ENCODE data around the gene MS4A6A. TPM values are rescaled to one million over a fixed set of nuclear protein-coding genes. Genes with fewer than 3 reads are reported as not detected.

Gene MS4A6A
- total RNA-seq, 1 experiment from 2014 or later, result not detected

DNA sequence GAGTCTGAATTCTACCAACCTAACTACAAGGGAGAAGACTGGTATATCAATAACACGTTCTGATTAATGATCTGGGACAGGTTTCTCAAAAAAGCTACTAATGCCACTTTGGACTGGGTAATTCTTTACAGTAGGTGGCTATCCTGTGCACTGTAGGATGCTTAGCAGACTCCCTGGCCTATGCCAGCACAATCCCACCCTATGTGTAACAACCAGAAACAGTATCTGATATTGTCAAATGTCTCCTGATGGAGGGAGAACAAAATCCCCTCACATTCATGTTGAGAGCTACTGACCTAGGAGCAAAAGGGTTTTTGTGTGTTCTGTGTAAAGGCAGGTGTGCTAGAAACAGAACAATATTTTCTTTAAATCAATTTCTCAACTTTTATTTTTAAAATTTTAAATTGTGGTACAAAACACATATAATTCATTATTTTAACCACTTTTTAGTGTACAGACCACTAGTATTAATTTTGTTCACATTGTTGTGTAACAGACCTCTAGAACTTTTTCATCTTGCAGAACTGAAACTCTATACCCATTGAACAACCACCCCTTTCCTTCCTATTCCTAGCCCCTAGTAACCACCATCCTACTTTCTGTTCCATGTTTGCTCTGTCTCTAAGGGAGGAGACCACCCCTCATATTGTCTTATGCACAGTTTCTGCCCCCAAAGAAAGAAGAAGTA, 2.1 kb upstream of the MS4A6A start:
- intact Hi-C loops (cut with micrococcal nuclease; ENCODE audit: unreplicated experiment), result no loop called here
- no peak overlapping the region for H3K27ac ChIP-seq (ENCODE audit: low read depth, low read length, poor library complexity, severe bottlenecking)
- POLR2A ChIA-PET (ENCODE audit: low non-redundant PET), result no interaction called here
- no peaks in the 10 kb centered on the region for H3K4me1 ChIP-seq (ENCODE audit: insufficient read depth, low read length, poor library complexity, severe bottlenecking)
- H3K9me3 ChIP-seq (ENCODE audit: low read depth, low read length, poor library complexity, severe bottlenecking), result no peaks in the 10 kb centered on the region
- TF ChIP-seq, protein P1, sequence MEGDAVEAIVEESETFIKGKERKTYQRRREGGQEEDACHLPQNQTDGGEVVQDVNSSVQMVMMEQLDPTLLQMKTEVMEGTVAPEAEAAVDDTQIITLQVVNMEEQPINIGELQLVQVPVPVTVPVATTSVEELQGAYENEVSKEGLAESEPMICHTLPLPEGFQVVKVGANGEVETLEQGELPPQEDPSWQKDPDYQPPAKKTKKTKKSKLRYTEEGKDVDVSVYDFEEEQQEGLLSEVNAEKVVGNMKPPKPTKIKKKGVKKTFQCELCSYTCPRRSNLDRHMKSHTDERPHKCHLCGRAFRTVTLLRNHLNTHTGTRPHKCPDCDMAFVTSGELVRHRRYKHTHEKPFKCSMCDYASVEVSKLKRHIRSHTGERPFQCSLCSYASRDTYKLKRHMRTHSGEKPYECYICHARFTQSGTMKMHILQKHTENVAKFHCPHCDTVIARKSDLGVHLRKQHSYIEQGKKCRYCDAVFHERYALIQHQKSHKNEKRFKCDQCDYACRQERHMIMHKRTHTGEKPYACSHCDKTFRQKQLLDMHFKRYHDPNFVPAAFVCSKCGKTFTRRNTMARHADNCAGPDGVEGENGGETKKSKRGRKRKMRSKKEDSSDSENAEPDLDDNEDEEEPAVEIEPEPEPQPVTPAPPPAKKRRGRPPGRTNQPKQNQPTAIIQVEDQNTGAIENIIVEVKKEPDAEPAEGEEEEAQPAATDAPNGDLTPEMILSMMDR (conservative IDR thresholded peaks at IDR 0.05; ENCODE audit: low read depth, low read length), result no peak
- no peak for TF ChIP-seq EZH2 (IDR thresholded peaks at IDR 0.05; ENCODE audit: borderline replicate concordance, low read depth, low read length, poor library complexity, severe bottlenecking)
- no peaks in the 10 kb centered on the region for H3K36me3 ChIP-seq (ENCODE audit: insufficient read depth, low read length, poor library complexity, severe bottlenecking)
- BruUV-seq (replicated peaks), result no TSS peak
- no peak for DNase-seq (ENCODE audit: low spot score)
- CTCF ChIA-PET, result no interaction called here
- H3K27me3 ChIP-seq (replicated peaks; ENCODE audit: insufficient read depth, low read depth, low read length, poor library complexity), result peaks cover 51% of the 10 kb centered on the region
- H3K4me3 ChIP-seq (ENCODE audit: low read depth, low read length, poor library complexity, severe bottlenecking), result no peak overlapping the region

DNA sequence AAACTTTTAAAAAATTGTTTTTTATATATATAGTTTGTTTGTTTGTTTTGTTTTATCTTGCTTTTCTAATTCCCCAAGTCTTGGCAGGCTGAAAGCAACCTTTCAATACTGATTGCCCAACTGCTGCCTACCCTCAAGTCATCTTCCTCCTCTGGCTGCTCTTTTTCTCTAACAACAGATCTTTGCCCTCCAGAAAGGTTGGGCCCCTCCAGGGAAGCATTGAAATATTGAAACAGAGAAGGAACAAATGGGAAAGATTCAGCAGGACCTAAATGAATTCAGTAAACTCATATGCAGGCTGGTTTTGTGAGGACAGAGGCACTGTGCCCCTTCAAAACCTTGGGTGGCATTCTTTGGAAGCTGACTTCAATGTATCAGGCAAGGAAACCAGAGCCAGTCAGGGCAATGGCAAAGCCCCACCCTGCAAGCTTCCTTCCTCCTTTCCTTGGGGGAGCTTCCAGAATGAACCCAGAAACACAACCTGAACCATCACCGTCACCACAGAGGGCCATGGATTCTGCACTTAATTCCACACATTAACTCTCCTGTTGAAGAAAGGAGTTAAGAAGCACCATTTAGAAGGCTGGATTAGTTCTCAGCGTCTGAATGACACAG, 815 bp upstream of the MS4A6A start:
- Histone ChIP-seq H3K27me3 (replicated peaks; ENCODE audit: insufficient read depth, low read depth, low read length, poor library complexity) (peaks cover 64% of the 10 kb centered on the region), H3K9me3 (ENCODE audit: low read depth, low read length, poor library complexity, severe bottlenecking) (no peaks in the 10 kb centered on the region), H3K4me3 (ENCODE audit: low read depth, low read length, poor library complexity, severe bottlenecking) (no peak overlapping the region), H3K36me3 (ENCODE audit: insufficient read depth, low read length, poor library complexity, severe bottlenecking) (no peaks in the 10 kb centered on the region), H3K4me1 (ENCODE audit: insufficient read depth, low read length, poor library complexity, severe bottlenecking) (no peaks in the 10 kb centered on the region), H3K27ac (ENCODE audit: low read depth, low read length, poor library complexity, severe bottlenecking) (no peak overlapping the region)
- TF ChIP-seq EZH2 (IDR thresholded peaks at IDR 0.05; ENCODE audit: borderline replicate concordance, low read depth, low read length, poor library complexity, severe bottlenecking), result no peak
- TF ChIP-seq, protein P1 (conservative IDR thresholded peaks at IDR 0.05; ENCODE audit: low read depth, low read length), result no peak
- CTCF ChIA-PET, result no interaction called here
- POLR2A ChIA-PET (ENCODE audit: low non-redundant PET), result no interaction called here
- no peak for DNase-seq (ENCODE audit: low spot score)
- BruUV-seq (replicated peaks), result no TSS peak
- intact Hi-C loops (cut with micrococcal nuclease; ENCODE audit: unreplicated experiment), result no loop called here

DNA sequence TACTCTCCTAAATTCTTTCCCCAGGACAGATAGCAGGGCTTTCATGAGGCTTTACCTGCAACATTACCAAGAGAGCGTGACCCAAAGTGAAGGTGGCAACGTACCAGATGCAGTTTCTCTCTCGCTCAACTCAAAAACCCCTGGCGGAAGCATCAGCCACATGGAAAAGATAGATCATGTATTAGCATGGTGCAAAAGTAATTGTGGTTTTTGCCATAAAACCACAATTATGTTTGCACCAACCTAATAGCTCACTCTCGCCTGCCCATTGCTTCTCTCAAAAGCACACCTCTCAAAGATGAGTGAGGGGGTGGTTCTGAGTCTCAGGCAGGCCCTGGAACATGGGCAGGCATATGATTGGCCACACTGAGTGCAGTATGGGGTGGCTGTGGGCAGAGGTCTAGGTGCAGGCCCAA, 7.0 kb downstream of the MS4A6A start:
- Histone ChIP-seq H3K9me3 (ENCODE audit: low read depth, low read length, poor library complexity, severe bottlenecking) (no peaks in the 10 kb centered on the region), H3K27ac (ENCODE audit: low read depth, low read length, poor library complexity, severe bottlenecking) (no peak overlapping the region), H3K4me3 (ENCODE audit: low read depth, low read length, poor library complexity, severe bottlenecking) (no peak overlapping the region), H3K36me3 (ENCODE audit: insufficient read depth, low read length, poor library complexity, severe bottlenecking) (no peaks in the 10 kb centered on the region), H3K27me3 (replicated peaks; ENCODE audit: insufficient read depth, low read depth, low read length, poor library complexity) (peaks cover 47% of the 10 kb centered on the region), H3K4me1 (ENCODE audit: insufficient read depth, low read length, poor library complexity, severe bottlenecking) (no peaks in the 10 kb centered on the region)
- no TSS peak for BruUV-seq (replicated peaks)
- POLR2A ChIA-PET (ENCODE audit: low non-redundant PET), result no interaction called here
- intact Hi-C loops (cut with micrococcal nuclease; ENCODE audit: unreplicated experiment), result no loop called here
- TF ChIP-seq, protein P1 (conservative IDR thresholded peaks at IDR 0.05; ENCODE audit: low read depth, low read length), result no peak
- no peak for TF ChIP-seq EZH2 (IDR thresholded peaks at IDR 0.05; ENCODE audit: borderline replicate concordance, low read depth, low read length, poor library complexity, severe bottlenecking)
- no peak for DNase-seq (ENCODE audit: low spot score)
- CTCF ChIA-PET, result no interaction called here

All from A673 (cell line).